Measurements from ENCODE around the gene AMPD3. TPM values are rescaled to one million over a fixed set of nuclear protein-coding genes. Genes with fewer than 3 reads are reported as not detected.

The AMPD3 gene
- total RNA-seq, 2 experiments from 2014 or later = 31.1 to 34.2 TPM

- Mint-ChIP-seq H3K27ac (no peak overlapping the region), H3K4me3 (no peak overlapping the region), H3K36me3 (ENCODE audit: low read depth) (no peaks in the 10 kb centered on the region), H3K9me3 (no peaks in the 10 kb centered on the region), H3K4me1 (ENCODE audit: low read depth) (peaks cover 61% of the 10 kb centered on the region), H3K27me3 (no peaks in the 10 kb centered on the region)
- DNase-seq = no peak
- ATAC-seq = no peak
- CTCF ChIA-PET = no interaction called here
- TF ChIP-seq CTCF (IDR thresholded peaks at IDR 0.05) = no peak
- POLR2A ChIA-PET = interaction anchor here (1.5 kb wide), 1 partner anchor 12 kb away, joined by 5 read pairs; no protein-coding TSS in a partner anchor
- intact Hi-C loops (cut with micrococcal nuclease) = no loop called here
These were observed 7.6 kb upstream of the AMPD3 start for GRCh38 chr11:10447445-10447844.

- ATAC-seq = peak; percentile 38
- CTCF ChIA-PET = interaction anchor here (0.7 to 3.7 kb wide), 9 partner anchors 8 to 91 kb away, joined by 3 to 20 read pairs (median 5); partner anchors contain the start of gene RNF141
- Mint-ChIP-seq H3K27me3 (no peaks in the 10 kb centered on the region), H3K4me1 (ENCODE audit: low read depth) (peaks cover 64% of the 10 kb centered on the region), H3K4me3 (peak overlapping the region; percentile 77), H3K9me3 (no peaks in the 10 kb centered on the region), H3K36me3 (ENCODE audit: low read depth) (no peaks in the 10 kb centered on the region), H3K27ac (peak overlapping the region; percentile 91)
- peak; percentile 65 for TF ChIP-seq CTCF (IDR thresholded peaks at IDR 0.05)
- peak; percentile 66 for DNase-seq
- intact Hi-C loops (cut with micrococcal nuclease) = no loop called here
- POLR2A ChIA-PET = interaction anchor here (1.0 kb wide), 1 partner anchor 9 kb away, joined by 3 read pairs; no protein-coding TSS in a partner anchor
These were observed 4.3 kb upstream of the AMPD3 start for GRCh38 chr11:10450462-10451425.

GRCh38 chr11:10451426-10452116 lies 3.5 kb upstream of the AMPD3 start:
- Mint-ChIP-seq H3K4me1 (ENCODE audit: low read depth) (peaks cover 66% of the 10 kb centered on the region), H3K9me3 (no peaks in the 10 kb centered on the region), H3K4me3 (peak overlapping the region; percentile 77), H3K36me3 (ENCODE audit: low read depth) (peaks cover 5% of the 10 kb centered on the region), H3K27me3 (no peaks in the 10 kb centered on the region), H3K27ac (peak overlapping the region; percentile 81)
- TF ChIP-seq CTCF (IDR thresholded peaks at IDR 0.05) = no peak
- DNase-seq (no peak), ATAC-seq (no peak)
- ChIA-PET CTCF (interaction anchor here (0.6 to 3.7 kb wide), 10 partner anchors 9 to 427 kb away, joined by 3 to 20 read pairs (median 5); partner anchors contain the start of gene RNF141), POLR2A (interaction anchor here (0.5 to 1.3 kb wide), 5 partner anchors 8 to 119 kb away, joined by 3 read pairs; no protein-coding TSS in a partner anchor)
- intact Hi-C loops (cut with micrococcal nuclease) = no loop called here

GRCh38 chr11:10452211-10452767 lies 2.8 kb upstream of the AMPD3 start:
- ATAC-seq (no peak), DNase-seq (no peak)
- peaks cover 69% of the 10 kb centered on the region for H3K4me1 Mint-ChIP-seq (ENCODE audit: low read depth)
- intact Hi-C loops (cut with micrococcal nuclease) = no loop called here
- H3K9me3 Mint-ChIP-seq = no peaks in the 10 kb centered on the region
- H3K27ac Mint-ChIP-seq = peak overlapping the region; percentile 10
- no peak for TF ChIP-seq CTCF (IDR thresholded peaks at IDR 0.05)
- ChIA-PET POLR2A (interaction anchor here (0.6 to 1.3 kb wide), 3 partner anchors 10 to 118 kb away, joined by 3 read pairs; no protein-coding TSS in a partner anchor), CTCF (interaction anchor here (0.6 to 3.7 kb wide), 7 partner anchors 10 to 427 kb away, joined by 3 to 20 read pairs (median 5); partner anchors contain the start of gene RNF141)
- no peaks in the 10 kb centered on the region for H3K27me3 Mint-ChIP-seq
- H3K36me3 Mint-ChIP-seq (ENCODE audit: low read depth) = peaks cover 8% of the 10 kb centered on the region
- peak overlapping the region; percentile 77 for H3K4me3 Mint-ChIP-seq
